ENCODE measurements around the gene KCNJ9. TPM values are rescaled to one million over a fixed set of nuclear protein-coding genes. Genes with fewer than 3 reads are reported as not detected.
A peak's percentile ranks its signal among the peaks of the same experiment; 100 is the strongest.

The KCNJ9 gene
- total and polyA plus RNA-seq, 2 of the 13 experiments (the other 11 are each of a cell fraction or from before 2014, with no cell fraction given) = not detected

DNA sequence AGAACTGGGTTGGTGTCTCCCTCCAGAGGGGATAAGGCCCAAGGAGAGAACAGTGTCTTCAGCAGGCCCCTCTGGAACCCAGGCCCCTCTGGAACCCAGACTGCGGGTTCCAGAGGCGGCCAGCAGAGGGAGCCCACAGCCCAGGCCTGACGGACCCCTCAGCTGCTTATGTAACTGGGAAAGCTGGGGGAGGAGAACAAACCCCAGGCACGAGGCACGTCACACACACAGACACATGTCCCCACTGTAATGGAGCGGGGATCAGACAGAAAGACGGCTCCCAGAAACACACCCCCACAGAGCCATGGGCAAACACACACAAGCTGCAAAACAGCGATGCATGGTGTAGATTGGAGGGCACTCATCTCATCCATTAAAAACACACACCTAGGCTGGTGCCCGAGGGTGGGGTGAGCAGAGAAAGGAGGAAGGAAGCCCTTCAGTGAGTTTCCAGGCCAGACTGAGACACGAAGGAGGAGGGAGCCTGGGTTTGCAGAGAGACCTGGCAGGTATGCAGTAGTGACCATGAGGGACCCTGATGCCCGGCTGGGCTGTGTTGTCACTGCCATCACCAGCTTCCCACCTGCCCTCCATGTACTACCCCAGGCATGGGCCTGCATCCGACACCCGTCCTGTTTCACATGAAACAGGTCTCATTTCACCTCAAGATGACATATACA lies 19.8 kb downstream of the KCNJ9 start (continued):
- TF ChIP-seq ZNF101 (CRISPR knock-in tag; IDR thresholded peaks at IDR 0.05; ENCODE audit: borderline replicate concordance, low read depth) = no peak
- no peak for TF ChIP-seq THYN1 (CRISPR knock-in tag; IDR thresholded peaks at IDR 0.05; ENCODE audit: borderline replicate concordance, low read depth)
- no peak for TF ChIP-seq ZNF121 (CRISPR knock-in tag; IDR thresholded peaks at IDR 0.05)
- TF ChIP-seq POLR2AphosphoS5 (IDR thresholded peaks at IDR 0.05; ENCODE audit: low read depth, low read length) = peak; percentile 43; the same call in 1 of the 2 replicates
- TF ChIP-seq PRDM4 (CRISPR knock-in tag; IDR thresholded peaks at IDR 0.05; ENCODE audit: borderline replicate concordance) = no peak
- TF ChIP-seq NR1H2 (CRISPR knock-in tag; IDR thresholded peaks at IDR 0.05; ENCODE audit: borderline replicate concordance, low read depth) = no peak
- TF ChIP-seq, protein P1, sequence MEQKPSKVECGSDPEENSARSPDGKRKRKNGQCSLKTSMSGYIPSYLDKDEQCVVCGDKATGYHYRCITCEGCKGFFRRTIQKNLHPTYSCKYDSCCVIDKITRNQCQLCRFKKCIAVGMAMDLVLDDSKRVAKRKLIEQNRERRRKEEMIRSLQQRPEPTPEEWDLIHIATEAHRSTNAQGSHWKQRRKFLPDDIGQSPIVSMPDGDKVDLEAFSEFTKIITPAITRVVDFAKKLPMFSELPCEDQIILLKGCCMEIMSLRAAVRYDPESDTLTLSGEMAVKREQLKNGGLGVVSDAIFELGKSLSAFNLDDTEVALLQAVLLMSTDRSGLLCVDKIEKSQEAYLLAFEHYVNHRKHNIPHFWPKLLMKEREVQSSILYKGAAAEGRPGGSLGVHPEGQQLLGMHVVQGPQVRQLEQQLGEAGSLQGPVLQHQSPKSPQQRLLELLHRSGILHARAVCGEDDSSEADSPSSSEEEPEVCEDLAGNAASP (CRISPR knock-in tag; IDR thresholded peaks at IDR 0.05; ENCODE audit: borderline replicate concordance) = no peak
- TF ChIP-seq BRD4 (CRISPR knock-in tag; IDR thresholded peaks at IDR 0.05) = no peak
- peak; percentile 74; the same call in 1 of the 2 replicates for TF ChIP-seq ZNF646 (CRISPR knock-in tag; IDR thresholded peaks at IDR 0.05)
- no peak for TF ChIP-seq SMAD9 (CRISPR knock-in tag; IDR thresholded peaks at IDR 0.05)
- TF ChIP-seq NONO (IDR thresholded peaks at IDR 0.05) = no peak
- 0 out of 2 replicates have a peak, but pooled peaks have one; percentile 39 for TF ChIP-seq NONO (CRISPR knock-in tag; conservative IDR thresholded peaks at IDR 0.05)
- no peak for TF ChIP-seq CEBPZ (IDR thresholded peaks at IDR 0.05; ENCODE audit: low read length)
- no peak for TF ChIP-seq SMAD1 (CRISPR knock-in tag; IDR thresholded peaks at IDR 0.05; ENCODE audit: borderline replicate concordance, low read depth)
